Measurements from ENCODE around the gene MATN4.

DNA sequence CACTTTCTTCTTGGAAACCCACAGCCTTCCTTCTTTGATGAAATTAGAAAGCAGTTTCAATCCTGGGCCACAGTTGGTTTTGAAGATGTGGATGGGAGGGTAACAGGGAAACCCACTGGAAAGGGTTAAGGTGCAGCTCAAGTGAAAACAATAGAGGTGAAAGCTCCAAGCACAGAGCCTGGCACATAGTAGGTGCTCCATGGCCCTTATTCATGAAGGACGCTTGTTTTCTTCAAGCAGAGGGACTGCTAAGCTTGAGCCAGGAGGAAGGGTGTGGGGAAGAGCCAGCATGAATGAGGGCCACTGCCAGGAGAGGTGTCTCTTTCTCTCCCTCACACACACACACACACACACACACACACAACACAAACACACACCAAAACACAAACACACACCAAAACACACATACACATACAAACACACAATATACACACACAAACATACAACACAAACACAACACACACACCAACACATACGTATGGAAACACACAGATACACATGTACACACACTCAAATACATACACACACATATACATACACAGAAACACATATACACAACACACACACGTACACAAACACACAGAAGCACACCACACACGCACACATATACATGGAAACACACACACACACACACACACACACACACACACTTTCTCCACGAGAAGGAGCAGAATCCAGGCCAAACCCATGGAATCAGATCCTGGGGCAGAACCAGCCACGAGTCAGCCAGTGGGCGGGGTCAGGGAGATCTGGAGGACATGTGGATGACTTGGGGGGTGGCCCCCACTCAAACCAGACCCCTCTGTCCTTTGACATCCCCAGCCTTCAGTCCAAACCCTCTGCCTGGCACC is 25.2 kb downstream of the MATN4 start:
- TF ChIP-seq, protein P1, sequence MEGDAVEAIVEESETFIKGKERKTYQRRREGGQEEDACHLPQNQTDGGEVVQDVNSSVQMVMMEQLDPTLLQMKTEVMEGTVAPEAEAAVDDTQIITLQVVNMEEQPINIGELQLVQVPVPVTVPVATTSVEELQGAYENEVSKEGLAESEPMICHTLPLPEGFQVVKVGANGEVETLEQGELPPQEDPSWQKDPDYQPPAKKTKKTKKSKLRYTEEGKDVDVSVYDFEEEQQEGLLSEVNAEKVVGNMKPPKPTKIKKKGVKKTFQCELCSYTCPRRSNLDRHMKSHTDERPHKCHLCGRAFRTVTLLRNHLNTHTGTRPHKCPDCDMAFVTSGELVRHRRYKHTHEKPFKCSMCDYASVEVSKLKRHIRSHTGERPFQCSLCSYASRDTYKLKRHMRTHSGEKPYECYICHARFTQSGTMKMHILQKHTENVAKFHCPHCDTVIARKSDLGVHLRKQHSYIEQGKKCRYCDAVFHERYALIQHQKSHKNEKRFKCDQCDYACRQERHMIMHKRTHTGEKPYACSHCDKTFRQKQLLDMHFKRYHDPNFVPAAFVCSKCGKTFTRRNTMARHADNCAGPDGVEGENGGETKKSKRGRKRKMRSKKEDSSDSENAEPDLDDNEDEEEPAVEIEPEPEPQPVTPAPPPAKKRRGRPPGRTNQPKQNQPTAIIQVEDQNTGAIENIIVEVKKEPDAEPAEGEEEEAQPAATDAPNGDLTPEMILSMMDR (IDR thresholded peaks at IDR 0.05; ENCODE audit: borderline replicate concordance, extremely low read depth, low read length, poor library complexity, severe bottlenecking) = no peak
- no peak for TF ChIP-seq EZH2 (IDR thresholded peaks at IDR 0.05; ENCODE audit: borderline replicate concordance, low read depth, low read length, severe bottlenecking)
